Activated CD4-positive, alpha-beta T cell treated with anti-CD3 and anti-CD28 coated beads, Interleukin-2, amount 10 ng/mL, durations not matched to agents 7 days and 5 days (primary cell): Measurements from ENCODE around the gene UGT2A1. TPM values are rescaled to one million over a fixed set of nuclear protein-coding genes. Genes with fewer than 3 reads are reported as not detected.

ENCODE experiments used
- CTCF ChIA-PET: fragments of 350-600 bp; sonication (Branson Sonifier 250); formaldehyde crosslinking; loops from one replicate; lab custom pipeline; 2021; ENCODE audit warnings: antibody characterized with exemption; lab: Charles Lee
- POLR2A ChIA-PET: fragments of 350-600 bp; sonication (Branson Sonifier 250); formaldehyde crosslinking; loops from one replicate; lab custom pipeline; 2021; ENCODE audit warnings: antibody characterized with exemption; lab: Charles Lee
- DNase-seq: peaks from one replicate; pipeline ENCODE4 v3.0.0-alpha.2; 2020
- H3K27ac Mint-ChIP-seq: one replicate; pipeline ENCODE4 v1.8.0; 2021; ENCODE audit warnings: mild to moderate bottlenecking, moderate library complexity, mixed read lengths
- H3K27me3 Mint-ChIP-seq: one replicate; pipeline ENCODE4 v1.8.0; 2021; ENCODE audit warnings: mixed read lengths
- H3K36me3 Mint-ChIP-seq: one replicate; pipeline ENCODE4 v1.8.0; 2021; ENCODE audit warnings: low read depth, mixed read lengths
- H3K4me1 Mint-ChIP-seq: one replicate; pipeline ENCODE4 v1.8.0; 2021; ENCODE audit warnings: mixed read lengths
- H3K4me3 Mint-ChIP-seq: one replicate; pipeline ENCODE4 v1.8.0; 2021; ENCODE audit warnings: mild to moderate bottlenecking, moderate library complexity, mixed read lengths
- H3K9me3 Mint-ChIP-seq: one replicate; pipeline ENCODE4 v1.8.0; 2021; ENCODE audit warnings: mixed read lengths
- total RNA-seq, 2 experiments: library from RNA; stranded (reverse); gene quantifications; one replicate each; pipeline ENCODE4 v1.2.3, GENCODE V29; 2021

Gene UGT2A1
- total RNA-seq, 2 experiments from 2014 or later = not detected

DNA sequence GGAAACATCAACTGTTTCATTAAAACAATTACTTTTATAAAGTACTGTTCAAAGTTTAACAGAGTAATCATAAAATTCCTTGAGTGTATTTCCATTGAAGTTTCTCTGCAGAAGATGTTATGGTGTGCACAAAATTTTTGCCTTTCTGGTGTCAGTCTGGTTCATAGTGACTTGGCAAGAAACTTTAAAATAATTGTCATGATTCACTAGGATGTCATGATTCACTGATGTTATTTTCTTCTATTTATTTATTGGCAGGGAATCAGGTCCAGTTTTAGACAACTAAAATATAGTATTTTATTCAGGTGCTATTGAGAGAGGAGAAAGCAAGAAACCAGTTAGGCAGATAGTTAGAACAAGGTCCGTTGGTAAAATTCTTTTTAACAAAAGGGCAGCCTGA is 3.8 kb downstream of the UGT2A1 start:
- no peak for DNase-seq
- H3K27ac Mint-ChIP-seq = no peak overlapping the region
- H3K27me3 Mint-ChIP-seq = peaks cover 5% of the 10 kb centered on the region
- CTCF ChIA-PET = no interaction called here
- H3K36me3 Mint-ChIP-seq = no peaks in the 10 kb centered on the region
- H3K4me1 Mint-ChIP-seq = no peaks in the 10 kb centered on the region
- H3K9me3 Mint-ChIP-seq = no peaks in the 10 kb centered on the region
- no peak overlapping the region for H3K4me3 Mint-ChIP-seq
- POLR2A ChIA-PET = no interaction called here

DNA sequence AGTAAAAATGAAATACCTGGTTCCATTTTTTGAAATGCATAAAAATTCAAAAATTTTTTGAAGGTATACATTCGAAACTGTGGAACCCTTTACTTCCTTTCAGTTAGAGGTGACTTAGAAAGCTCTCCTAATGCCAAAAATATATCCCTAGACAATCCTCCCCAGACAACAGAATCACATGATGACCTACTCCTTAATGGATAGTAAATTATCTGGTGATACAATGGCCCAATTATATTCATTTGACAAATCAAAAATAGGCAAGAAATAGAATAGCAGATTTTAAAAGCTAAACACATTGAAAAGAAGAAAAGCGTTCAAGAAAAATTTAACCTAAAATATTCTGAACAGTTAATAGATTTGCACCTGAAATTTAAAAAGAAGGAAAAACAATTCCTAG is 10.1 kb downstream of the UGT2A1 start:
- no peaks in the 10 kb centered on the region for H3K9me3 Mint-ChIP-seq
- H3K27me3 Mint-ChIP-seq = peaks cover 5% of the 10 kb centered on the region
- no peak for DNase-seq
- H3K36me3 Mint-ChIP-seq = no peaks in the 10 kb centered on the region
- no peaks in the 10 kb centered on the region for H3K4me1 Mint-ChIP-seq
- no peak overlapping the region for H3K4me3 Mint-ChIP-seq
- ChIA-PET CTCF (no interaction called here), POLR2A (no interaction called here)
- H3K27ac Mint-ChIP-seq = no peak overlapping the region

DNA sequence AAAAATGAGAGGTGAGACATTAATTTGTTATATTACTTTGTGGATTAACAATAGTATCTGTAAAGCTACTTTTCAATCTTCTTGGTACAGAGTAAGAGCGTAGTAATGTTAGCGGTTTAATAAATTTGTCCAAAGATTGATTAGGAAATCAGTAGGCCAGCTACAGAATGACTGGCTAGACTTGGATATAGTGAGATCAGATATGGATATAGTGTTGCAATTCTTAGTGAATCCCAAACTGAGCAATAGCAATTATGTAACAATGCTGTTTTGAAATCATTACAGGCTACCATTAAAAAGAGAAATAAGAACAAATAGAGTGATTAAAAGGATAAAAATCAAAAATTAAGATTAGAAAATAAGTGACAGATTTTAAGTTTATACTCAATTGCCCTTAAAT is 12.8 kb downstream of the UGT2A1 start:
- Mint-ChIP-seq H3K27me3 (no peaks in the 10 kb centered on the region), H3K36me3 (no peaks in the 10 kb centered on the region), H3K9me3 (no peaks in the 10 kb centered on the region), H3K4me1 (no peaks in the 10 kb centered on the region), H3K27ac (no peak overlapping the region), H3K4me3 (no peak overlapping the region)
- no peak for DNase-seq
- ChIA-PET CTCF (no interaction called here), POLR2A (no interaction called here)

DNA sequence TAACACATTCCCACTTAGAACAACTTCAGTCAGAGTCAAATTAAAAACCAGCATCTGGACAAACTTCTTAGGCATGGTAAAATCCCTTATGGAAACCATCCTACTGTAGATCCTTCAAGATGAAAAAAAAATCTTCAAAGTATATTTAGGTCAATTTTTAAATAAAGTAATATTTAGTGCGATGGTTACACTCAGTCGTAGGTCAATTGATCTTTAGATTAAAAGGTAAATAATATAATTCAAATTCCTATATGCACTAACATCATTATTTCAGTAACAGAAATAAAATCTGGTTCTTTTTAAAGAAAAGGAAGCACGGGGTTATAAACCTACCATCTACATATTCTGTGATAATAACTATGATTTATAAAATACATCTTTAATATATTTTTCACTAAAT is 13.5 kb downstream of the UGT2A1 start, which contains the start of gene UGT2A2:
Gene UGT2A2 (minus strand): TSS at position 101 of the 400 bp plus-strand sequence. CDS start 2 bp downstream, at position 99.
- no peak within 1 kb of the TSS for H3K27ac Mint-ChIP-seq
- H3K9me3 Mint-ChIP-seq = no peaks in the 10 kb centered on the region
- no peaks in the 10 kb centered on the region for H3K4me1 Mint-ChIP-seq
- POLR2A ChIA-PET = no interaction called here
- CTCF ChIA-PET = no interaction called here
- H3K4me3 Mint-ChIP-seq = no peak within 1 kb of the TSS
- DNase-seq = no peak
- no peaks in the 10 kb centered on the region for H3K36me3 Mint-ChIP-seq
- no peaks in the 10 kb centered on the region for H3K27me3 Mint-ChIP-seq

DNA sequence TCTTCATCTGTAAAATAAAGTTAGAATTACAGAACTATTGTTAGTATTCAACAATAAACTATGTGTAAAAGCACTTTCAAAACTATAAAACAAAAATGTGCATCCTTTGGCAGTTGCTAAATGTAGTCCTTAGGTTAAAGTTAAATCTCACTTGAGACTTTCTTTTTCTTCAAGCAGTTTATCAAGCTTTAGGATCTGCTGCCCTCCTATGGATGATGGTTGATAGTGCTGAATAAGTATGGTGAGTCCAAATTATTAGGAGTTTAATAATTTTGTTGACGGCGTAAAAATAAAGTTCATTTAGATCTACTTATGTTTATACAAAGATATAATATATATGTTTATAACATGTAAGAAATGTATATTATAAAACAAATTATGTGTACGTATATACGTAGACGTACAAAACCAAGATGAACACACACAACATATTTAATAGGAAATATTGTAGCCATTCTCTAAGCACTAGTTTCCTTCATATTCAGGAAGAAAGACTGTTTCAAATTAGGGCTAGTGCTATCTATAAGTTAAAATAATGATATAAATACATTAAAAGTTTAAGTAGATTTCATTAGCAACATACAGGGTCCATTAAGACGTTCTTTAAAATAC is 35.9 kb downstream of the UGT2A1 start:
- Mint-ChIP-seq H3K27me3 (no peaks in the 10 kb centered on the region), H3K27ac (no peak overlapping the region), H3K9me3 (no peaks in the 10 kb centered on the region), H3K4me3 (no peak overlapping the region), H3K36me3 (no peaks in the 10 kb centered on the region), H3K4me1 (no peaks in the 10 kb centered on the region)
- ChIA-PET CTCF (no interaction called here), POLR2A (no interaction called here)
- DNase-seq = no peak

DNA sequence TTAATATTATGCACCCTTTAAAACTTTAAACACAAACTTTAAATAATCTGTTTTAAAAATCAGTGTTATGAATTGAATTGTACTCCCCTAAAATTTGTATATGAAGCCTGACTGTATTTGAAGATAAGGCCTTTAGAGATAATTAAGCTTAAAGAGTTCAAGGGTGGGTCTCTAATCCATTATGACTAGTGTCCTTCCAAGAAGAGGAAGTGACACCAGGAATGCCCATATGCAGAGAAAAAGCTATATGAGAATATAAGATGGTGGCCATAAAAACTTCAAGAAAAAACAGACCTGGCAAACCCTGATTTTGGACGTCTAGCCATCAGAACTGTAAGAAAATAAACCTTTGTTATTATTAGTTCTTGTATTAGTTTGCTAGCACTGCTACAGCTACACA is 42.6 kb downstream of the UGT2A1 start:
- CTCF ChIA-PET = no interaction called here
- Mint-ChIP-seq H3K9me3 (no peaks in the 10 kb centered on the region), H3K36me3 (no peaks in the 10 kb centered on the region), H3K4me3 (no peak overlapping the region), H3K4me1 (no peaks in the 10 kb centered on the region), H3K27me3 (no peaks in the 10 kb centered on the region), H3K27ac (no peak overlapping the region)
- DNase-seq = no peak
- POLR2A ChIA-PET = no interaction called here

DNA sequence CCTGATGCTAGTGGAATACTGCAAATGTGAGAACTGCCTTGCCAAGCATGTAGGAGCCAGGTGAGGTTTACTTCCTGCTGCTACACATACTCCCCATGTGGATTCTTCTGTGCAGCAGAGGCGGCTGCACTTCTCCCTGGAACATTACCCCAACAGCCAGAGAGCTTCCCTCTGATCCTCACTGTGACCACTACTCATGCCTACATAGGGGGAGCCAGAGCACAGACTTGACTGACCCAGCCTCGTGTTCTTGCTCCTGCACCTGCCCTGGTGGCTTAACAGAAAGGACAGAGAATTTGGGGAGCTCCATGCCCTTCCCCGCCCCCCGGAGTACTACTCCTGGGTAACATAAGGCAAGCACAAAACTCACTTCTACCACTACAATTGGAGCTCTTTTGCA is 52.0 kb downstream of the UGT2A1 start:
- CTCF ChIA-PET = no interaction called here
- no peak for DNase-seq
- no peaks in the 10 kb centered on the region for H3K27me3 Mint-ChIP-seq
- POLR2A ChIA-PET = no interaction called here
- no peak overlapping the region for H3K27ac Mint-ChIP-seq
- no peaks in the 10 kb centered on the region for H3K4me1 Mint-ChIP-seq
- H3K4me3 Mint-ChIP-seq = no peak overlapping the region
- no peaks in the 10 kb centered on the region for H3K36me3 Mint-ChIP-seq
- no peaks in the 10 kb centered on the region for H3K9me3 Mint-ChIP-seq

DNA sequence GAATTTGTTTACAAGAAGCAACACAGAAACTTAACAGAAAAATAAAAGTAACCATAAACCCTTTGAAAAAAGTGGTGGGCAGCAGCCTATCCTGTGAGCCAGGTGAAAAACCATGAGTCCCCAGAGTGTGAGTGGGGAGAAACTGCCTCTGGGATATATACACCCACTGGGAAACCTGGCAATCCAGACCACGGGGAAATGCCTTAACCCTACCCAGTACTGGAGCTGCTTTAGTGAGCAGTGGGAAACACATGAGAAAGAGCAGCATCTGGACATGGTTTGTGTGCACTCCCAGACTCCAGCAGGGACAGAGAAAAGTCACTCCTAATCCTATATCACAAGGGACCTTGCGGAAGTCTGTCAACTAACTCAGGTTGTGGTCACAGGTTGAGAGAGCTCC is 53.0 kb downstream of the UGT2A1 start:
- Mint-ChIP-seq H3K27ac (no peak overlapping the region), H3K4me3 (no peak overlapping the region), H3K9me3 (no peaks in the 10 kb centered on the region), H3K27me3 (no peaks in the 10 kb centered on the region), H3K4me1 (no peaks in the 10 kb centered on the region), H3K36me3 (no peaks in the 10 kb centered on the region)
- ChIA-PET POLR2A (no interaction called here), CTCF (no interaction called here)
- no peak for DNase-seq

DNA sequence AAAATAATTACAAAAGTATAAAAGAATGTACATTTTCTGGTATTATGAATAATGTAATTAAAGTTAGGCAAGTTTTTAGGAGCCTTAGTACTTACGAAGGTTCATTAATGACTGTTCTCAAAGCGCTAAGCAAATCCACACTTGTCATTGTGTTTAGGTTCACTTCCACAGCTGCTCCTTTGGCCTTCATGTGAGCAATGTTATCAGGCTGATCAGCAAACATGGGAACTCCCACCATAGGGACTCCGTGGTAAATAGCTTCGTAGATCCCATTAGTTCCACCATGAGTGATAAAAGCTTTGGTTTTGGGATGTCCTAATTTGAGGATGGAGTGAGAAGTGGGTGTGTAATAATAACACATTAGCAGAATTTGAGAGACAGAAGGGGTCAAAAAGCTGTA is 58.7 kb downstream of the UGT2A1 start:
- ChIA-PET CTCF (no interaction called here), POLR2A (no interaction called here)
- H3K36me3 Mint-ChIP-seq = no peaks in the 10 kb centered on the region
- DNase-seq = no peak
- H3K27ac Mint-ChIP-seq = no peak overlapping the region
- H3K27me3 Mint-ChIP-seq = no peaks in the 10 kb centered on the region
- H3K4me3 Mint-ChIP-seq = no peak overlapping the region
- H3K9me3 Mint-ChIP-seq = no peaks in the 10 kb centered on the region
- no peaks in the 10 kb centered on the region for H3K4me1 Mint-ChIP-seq

DNA sequence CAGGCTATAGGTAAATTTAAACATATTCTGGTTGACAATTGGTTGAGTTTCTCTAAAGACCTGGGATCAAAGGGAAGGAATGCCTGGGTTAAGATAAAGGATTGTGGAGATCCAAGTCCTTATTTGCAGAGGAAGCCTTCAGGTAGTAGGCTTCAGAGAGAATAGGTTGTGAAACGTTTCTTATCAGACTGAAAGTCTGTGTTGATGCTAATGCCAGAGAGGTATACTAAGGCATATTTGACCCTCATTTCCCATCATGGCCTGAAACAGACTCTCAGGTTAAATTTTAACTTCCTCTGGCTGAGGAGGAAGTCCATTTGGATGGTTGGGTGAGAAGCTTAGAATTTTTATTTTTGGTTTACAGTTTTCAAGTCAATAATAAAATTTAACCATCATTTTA is 61.7 kb downstream of the UGT2A1 start:
- ChIA-PET POLR2A (no interaction called here), CTCF (no interaction called here)
- Mint-ChIP-seq H3K9me3 (no peaks in the 10 kb centered on the region), H3K4me3 (no peak overlapping the region), H3K27ac (no peak overlapping the region), H3K4me1 (no peaks in the 10 kb centered on the region), H3K36me3 (no peaks in the 10 kb centered on the region), H3K27me3 (no peaks in the 10 kb centered on the region)
- DNase-seq = no peak

DNA sequence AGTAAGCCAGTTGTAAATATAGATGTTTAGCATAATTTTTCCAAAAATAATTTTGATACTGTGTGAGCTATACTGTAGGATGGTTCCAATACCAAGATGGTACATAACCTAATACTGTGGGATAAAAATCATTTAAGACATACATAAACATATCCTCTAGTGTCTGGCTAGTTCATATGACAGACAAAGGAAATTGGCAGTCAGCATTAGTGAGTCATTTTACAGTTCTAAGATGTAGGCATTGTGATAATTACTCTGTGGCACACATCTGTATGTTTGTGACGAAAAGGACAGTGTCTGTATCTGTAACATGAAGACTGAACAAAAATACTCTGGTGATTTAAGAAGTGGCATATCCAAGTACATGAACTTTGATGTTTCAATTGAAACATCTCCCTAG is 63.2 kb downstream of the UGT2A1 start:
- POLR2A ChIA-PET = no interaction called here
- Mint-ChIP-seq H3K9me3 (no peaks in the 10 kb centered on the region), H3K27ac (no peak overlapping the region), H3K36me3 (no peaks in the 10 kb centered on the region), H3K27me3 (no peaks in the 10 kb centered on the region), H3K4me1 (no peaks in the 10 kb centered on the region), H3K4me3 (no peak overlapping the region)
- CTCF ChIA-PET = interaction anchor here (0.6 kb wide), 1 partner anchor 78 kb away, joined by 4 read pairs; no protein-coding TSS in a partner anchor
- DNase-seq = no peak

DNA sequence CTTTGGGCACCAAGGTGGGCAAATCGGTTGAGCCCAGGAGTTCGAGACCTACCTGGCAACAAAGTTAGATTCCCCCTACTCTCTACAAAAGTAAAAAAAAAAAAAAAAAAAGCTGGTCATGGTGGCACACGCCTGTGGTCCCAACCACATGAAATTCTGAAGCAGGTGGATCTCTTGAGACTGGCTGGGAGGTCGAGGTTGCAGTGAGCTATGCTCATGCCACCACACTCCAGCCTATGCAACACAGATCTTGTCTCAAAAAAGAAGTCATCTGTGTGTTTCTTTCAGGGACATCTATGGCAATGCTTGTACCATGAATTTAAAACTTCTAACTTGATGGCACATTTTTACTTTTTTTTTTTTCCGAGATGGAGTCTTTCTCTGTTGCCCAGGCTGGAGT is 68.9 kb downstream of the UGT2A1 start:
- POLR2A ChIA-PET = no interaction called here
- no peaks in the 10 kb centered on the region for H3K4me1 Mint-ChIP-seq

DNA sequence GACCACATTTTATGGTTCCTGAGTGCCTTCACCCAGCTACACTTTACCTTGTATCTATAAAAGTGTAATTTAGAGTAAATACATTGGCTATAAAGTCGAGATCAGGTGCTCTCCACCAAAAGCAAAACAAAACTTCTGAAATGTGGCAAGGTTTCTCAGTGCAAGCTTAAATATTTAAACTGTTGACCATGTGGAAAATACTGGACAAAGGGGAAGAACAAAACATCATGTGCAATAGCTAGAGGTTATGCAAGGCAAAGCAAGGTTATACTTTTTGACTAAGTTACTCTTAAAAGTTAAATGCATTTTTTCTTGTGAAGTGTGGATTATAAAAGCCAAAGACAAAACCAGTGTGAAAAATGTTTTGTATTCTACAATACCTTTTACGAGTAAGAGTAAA is 69.5 kb downstream of the UGT2A1 start:
- DNase-seq = no peak
- Mint-ChIP-seq H3K27ac (no peak overlapping the region), H3K36me3 (no peaks in the 10 kb centered on the region), H3K27me3 (no peaks in the 10 kb centered on the region), H3K4me1 (no peaks in the 10 kb centered on the region), H3K9me3 (no peaks in the 10 kb centered on the region), H3K4me3 (no peak overlapping the region)
- POLR2A ChIA-PET = no interaction called here
- CTCF ChIA-PET = no interaction called here

More for the DNA sequence above, 68.9 kb downstream of the UGT2A1 start:
- Mint-ChIP-seq H3K9me3 (no peaks in the 10 kb centered on the region), H3K4me3 (no peak overlapping the region), H3K27me3 (no peaks in the 10 kb centered on the region), H3K36me3 (no peaks in the 10 kb centered on the region), H3K27ac (no peak overlapping the region)
- DNase-seq = no peak
- CTCF ChIA-PET = no interaction called here

DNA sequence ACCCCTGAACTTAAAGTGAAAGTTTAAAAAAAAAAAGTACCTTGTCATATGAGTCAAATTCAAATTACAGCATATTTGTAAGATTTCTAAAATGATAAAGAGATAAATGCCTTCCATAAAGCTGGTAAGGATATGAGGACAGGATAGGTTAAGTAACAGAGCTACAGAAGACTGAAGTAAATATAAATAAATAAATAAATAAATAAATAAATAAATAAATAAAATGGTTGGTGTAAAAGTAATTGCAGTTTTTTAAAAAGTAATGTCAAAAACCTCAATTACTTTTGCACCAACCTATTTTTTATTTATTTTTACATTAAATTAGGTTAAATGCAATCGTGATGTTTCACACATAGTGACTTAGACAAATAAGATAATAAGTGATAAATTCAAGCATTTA is 75.8 kb downstream of the UGT2A1 start:
- Mint-ChIP-seq H3K27ac (no peak overlapping the region), H3K27me3 (no peaks in the 10 kb centered on the region), H3K9me3 (no peaks in the 10 kb centered on the region), H3K4me3 (no peak overlapping the region), H3K36me3 (no peaks in the 10 kb centered on the region), H3K4me1 (no peaks in the 10 kb centered on the region)
- CTCF ChIA-PET = no interaction called here
- no peak for DNase-seq
- POLR2A ChIA-PET = no interaction called here
